Activated naive CD8-positive, alpha-beta T cell (primary cell): ENCODE data around the gene TULP4.
"Not testable (repeated sequence)": the region's sequence is repeated elsewhere in the genome, so short reads cannot be mapped to it uniquely, and the experiment has no call there.

Experiments used
- H3K27ac Mint-ChIP-seq: one replicate; pipeline ENCODE4 v1.8.0; 2021; ENCODE audit warnings: mixed read lengths
- H3K27me3 Mint-ChIP-seq: one replicate; pipeline ENCODE4 v1.8.0; 2021; ENCODE audit warnings: mixed read lengths
- H3K36me3 Mint-ChIP-seq: one replicate; pipeline ENCODE4 v1.8.0; 2021; ENCODE audit warnings: mixed read lengths
- H3K4me1 Mint-ChIP-seq: one replicate; pipeline ENCODE4 v1.8.0; 2021; ENCODE audit warnings: low read depth, mixed read lengths
- H3K4me3 Mint-ChIP-seq: one replicate; pipeline ENCODE4 v1.8.0; 2021; ENCODE audit warnings: mild to moderate bottlenecking, mixed read lengths
- H3K9me3 Mint-ChIP-seq: one replicate; pipeline ENCODE4 v1.8.0; 2021; ENCODE audit warnings: low read depth, mixed read lengths

The TULP4 gene

DNA sequence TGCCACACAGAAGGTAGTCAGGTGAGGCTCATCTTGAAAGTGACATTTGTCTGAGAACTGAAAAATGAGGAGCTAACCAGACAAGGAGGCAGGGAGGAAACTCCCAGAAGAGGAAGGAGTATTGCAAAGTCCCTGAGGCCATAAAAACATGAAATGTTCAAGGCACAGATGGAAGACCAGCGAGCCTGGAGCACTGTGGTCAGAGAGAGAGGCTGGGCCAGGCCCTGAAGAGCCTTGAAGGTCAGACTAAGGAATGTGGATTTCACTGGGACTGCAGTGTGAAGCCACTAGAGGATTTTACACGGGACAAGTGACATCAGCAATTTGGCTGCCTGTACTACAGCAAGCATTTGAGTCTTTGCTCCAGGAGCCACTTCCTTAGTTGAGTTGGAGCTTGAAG is 226.5 kb downstream of the TULP4 start:
- Mint-ChIP-seq H3K9me3 (no peaks in the 10 kb centered on the region), H3K27ac (no peak overlapping the region), H3K4me3 (no peak overlapping the region), H3K27me3 (peaks cover 26% of the 10 kb centered on the region), H3K4me1 (peaks cover 4% of the 10 kb centered on the region), H3K36me3 (peaks cover 4% of the 10 kb centered on the region)

- H3K4me3 Mint-ChIP-seq: no peak overlapping the region
- peaks cover 4% of the 10 kb centered on the region for H3K4me1 Mint-ChIP-seq
- H3K9me3 Mint-ChIP-seq: no peaks in the 10 kb centered on the region
- peaks cover 23% of the 10 kb centered on the region for H3K27me3 Mint-ChIP-seq
- H3K27ac Mint-ChIP-seq: no peak overlapping the region
- H3K36me3 Mint-ChIP-seq: peaks cover 4% of the 10 kb centered on the region
These were observed 227.1 kb downstream of the TULP4 start for GRCh38 chr6:158539413-158539812.

DNA sequence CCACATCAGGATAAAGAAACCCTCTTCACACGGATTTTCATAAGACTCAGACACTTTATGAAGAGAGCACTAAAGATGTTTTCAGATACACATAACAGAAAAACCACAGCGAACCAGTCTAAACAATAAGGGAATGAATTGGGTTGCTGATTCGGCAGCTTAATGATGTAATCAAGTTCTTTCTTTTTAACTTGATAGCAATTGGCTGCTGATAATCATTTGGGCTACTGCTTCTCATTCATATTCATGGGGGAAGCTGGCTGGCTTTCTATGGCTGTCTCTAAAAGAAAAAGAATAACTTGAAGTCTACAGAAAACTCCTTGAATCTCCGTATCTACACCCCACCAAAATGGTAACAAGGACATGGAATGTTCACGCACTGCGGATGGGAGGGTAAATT is 227.6 kb downstream of the TULP4 start:
- H3K4me1 Mint-ChIP-seq: peaks cover 4% of the 10 kb centered on the region
- peaks cover 4% of the 10 kb centered on the region for H3K36me3 Mint-ChIP-seq
- no peak overlapping the region for H3K4me3 Mint-ChIP-seq
- H3K9me3 Mint-ChIP-seq: no peaks in the 10 kb centered on the region
- H3K27ac Mint-ChIP-seq: no peak overlapping the region
- peaks cover 23% of the 10 kb centered on the region for H3K27me3 Mint-ChIP-seq

- H3K4me1 Mint-ChIP-seq: no peaks in the 10 kb centered on the region
- H3K36me3 Mint-ChIP-seq: peaks cover 2% of the 10 kb centered on the region
- no peaks in the 10 kb centered on the region for H3K9me3 Mint-ChIP-seq
- peaks cover 14% of the 10 kb centered on the region for H3K27me3 Mint-ChIP-seq
- no peak overlapping the region for H3K27ac Mint-ChIP-seq
- no peak overlapping the region for H3K4me3 Mint-ChIP-seq
These were observed 231.4 kb downstream of the TULP4 start for GRCh38 chr6:158543606-158544185.

DNA sequence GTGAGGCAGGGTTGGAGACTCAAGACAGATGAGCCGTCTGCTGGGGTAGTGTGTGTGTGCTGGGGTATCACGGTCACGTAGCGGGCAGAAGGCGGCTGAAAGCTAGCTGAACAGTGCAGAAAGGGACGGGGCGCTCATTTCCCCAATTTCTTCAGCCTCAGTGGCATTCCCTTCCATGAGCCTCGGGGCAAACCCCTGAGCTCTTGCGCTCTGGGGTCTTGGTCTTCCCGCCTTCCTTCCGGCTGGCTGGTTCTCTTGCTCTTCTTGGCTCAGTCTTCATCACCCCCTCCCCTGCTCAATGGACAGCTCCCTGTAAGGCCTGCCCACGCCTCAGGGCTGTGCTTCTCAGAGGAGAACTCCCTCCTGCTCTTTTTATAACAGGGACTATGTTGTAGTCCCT is 232.2 kb downstream of the TULP4 start:
- Mint-ChIP-seq H3K36me3 (peaks cover 2% of the 10 kb centered on the region), H3K9me3 (no peaks in the 10 kb centered on the region), H3K4me1 (no peaks in the 10 kb centered on the region), H3K27ac (no peak overlapping the region), H3K4me3 (no peak overlapping the region), H3K27me3 (peaks cover 12% of the 10 kb centered on the region)

DNA sequence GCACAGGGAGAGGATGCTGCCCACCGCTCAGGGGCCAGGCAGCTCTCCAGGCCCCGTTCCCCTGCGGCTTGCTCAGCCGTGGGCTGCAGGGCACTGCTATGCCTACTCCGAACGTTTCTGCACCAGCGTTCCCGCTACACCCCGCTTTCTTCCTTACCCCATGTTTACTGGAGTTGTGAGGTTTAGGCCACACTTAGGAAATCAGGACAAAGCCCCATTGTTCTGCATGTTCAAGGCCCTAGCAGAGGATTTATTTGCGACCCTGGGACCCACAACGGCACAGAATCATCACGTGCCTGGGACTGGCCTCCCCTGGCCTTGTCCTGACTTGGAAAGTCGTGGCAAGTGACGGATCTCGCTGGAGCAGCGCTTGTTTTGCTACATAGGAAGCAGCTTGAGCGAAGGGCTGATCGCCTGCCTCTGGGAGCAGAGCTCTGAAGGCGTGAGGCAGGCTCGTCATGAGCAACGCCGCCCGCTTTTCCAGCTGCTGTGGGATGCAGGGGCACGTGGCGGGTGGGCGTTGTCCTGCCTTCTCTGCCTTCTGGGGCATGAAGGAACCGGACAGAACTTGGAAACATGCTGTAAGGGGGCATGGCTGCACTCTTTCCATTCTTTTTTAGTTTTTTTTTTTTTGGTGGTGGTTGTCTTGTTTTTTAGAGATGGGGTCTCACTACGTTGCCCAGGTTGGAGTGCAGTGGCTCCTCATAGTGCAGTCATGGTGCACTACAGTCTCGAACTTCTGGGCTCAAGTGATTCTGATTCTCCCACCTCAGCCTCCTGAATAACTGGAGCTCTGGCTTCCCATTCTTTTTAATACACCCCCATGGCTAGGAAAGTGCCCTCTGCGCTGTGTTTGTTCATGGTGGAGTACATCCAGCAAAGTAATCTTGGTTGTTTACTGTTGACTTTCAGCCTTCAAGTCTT is 233.0 kb downstream of the TULP4 start:
- Mint-ChIP-seq H3K27me3 (peaks cover 5% of the 10 kb centered on the region), H3K4me3 (no peak overlapping the region), H3K36me3 (peaks cover 2% of the 10 kb centered on the region), H3K9me3 (no peaks in the 10 kb centered on the region), H3K27ac (no peak overlapping the region), H3K4me1 (no peaks in the 10 kb centered on the region)

GRCh38 chr6:158548418-158549161 is 236.3 kb downstream of the TULP4 start:
- Mint-ChIP-seq H3K4me1 (no peaks in the 10 kb centered on the region), H3K36me3 (no peaks in the 10 kb centered on the region), H3K4me3 (no peak overlapping the region), H3K9me3 (no peaks in the 10 kb centered on the region), H3K27ac (no peak overlapping the region), H3K27me3 (peaks cover 3% of the 10 kb centered on the region)

DNA sequence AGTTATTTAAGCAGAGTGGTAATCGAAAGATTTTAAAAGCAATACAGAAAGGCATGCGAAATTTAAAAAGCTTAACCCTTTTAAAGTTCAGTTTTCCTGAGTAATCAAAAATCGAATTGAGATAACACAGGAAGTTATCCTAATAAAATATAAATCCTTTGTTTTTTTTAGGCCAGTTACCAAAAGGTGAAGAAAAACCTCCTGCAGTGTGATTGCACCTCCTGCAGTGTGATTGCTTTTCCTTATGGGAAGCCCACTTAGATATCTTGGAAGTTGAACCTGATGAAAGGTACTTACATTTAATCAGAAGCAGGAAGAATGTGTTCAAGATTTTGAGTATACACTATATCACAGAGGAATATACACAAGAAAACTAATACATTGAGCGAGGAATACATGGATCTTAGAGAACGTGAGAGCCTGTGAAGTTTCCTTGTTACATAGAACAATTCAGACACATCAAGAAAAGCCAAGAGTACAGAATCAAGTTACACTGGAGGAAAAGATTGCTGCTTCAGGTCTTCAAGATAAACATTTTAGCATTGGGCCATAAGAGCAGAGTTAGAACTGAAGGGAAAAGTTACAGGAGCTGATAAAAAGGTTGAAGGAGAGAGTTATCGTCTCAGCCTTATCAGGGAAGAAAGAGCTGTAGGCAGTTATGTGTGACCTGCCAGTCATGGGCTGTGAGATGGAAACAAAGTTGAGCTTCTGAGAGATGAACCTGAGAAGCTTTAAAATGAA is 240.0 kb downstream of the TULP4 start:
- Mint-ChIP-seq H3K27me3 (no peaks in the 10 kb centered on the region), H3K36me3 (no peaks in the 10 kb centered on the region), H3K9me3 (no peaks in the 10 kb centered on the region), H3K4me3 (no peak overlapping the region), H3K27ac (no peak overlapping the region), H3K4me1 (no peaks in the 10 kb centered on the region)

GRCh38 chr6:158552796-158553138 is 240.5 kb downstream of the TULP4 start:
- H3K27ac Mint-ChIP-seq: no peak overlapping the region

DNA sequence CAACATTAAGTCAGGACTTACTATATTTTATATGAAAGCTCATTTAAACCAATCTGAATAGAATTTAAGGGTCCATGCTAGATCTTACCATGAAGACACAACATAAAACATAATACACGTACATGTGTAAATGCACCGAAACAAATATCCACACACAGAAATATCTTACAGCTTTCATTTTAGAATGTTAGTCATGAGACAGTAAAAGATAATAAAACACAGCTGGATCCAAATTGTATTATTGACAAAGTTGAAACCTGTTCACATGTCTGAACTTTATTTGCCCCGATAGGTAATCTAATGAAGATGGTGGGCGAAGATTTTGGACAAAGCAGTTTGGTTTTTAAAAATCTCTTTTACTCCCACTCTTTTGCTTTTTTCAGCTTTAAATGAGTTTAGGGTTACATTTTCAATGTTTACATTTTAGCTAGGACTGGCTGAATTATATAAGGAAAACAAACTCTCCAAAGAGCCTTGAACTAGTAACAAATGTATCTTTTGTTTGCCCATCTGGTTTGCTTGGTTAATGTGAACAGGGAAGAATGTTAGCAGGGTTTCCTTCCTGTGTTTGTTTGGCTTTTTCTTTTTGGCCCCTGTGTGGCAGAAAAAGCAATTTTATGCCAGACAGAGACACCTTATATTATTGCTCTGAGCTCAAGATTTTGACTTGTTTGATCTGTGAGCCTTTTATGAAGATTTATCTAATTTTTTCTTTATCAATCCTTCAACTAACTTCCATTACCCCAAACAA is 242.5 kb downstream of the TULP4 start:
- H3K36me3 Mint-ChIP-seq: no peaks in the 10 kb centered on the region
- no peaks in the 10 kb centered on the region for H3K27me3 Mint-ChIP-seq
- no peak overlapping the region for H3K27ac Mint-ChIP-seq

More at GRCh38 chr6:158552796-158553138, 240.5 kb downstream of the TULP4 start:
- Mint-ChIP-seq H3K4me1 (no peaks in the 10 kb centered on the region), H3K27me3 (no peaks in the 10 kb centered on the region), H3K4me3 (no peak overlapping the region), H3K36me3 (no peaks in the 10 kb centered on the region), H3K9me3 (no peaks in the 10 kb centered on the region)

GRCh38 chr6:158556113-158556512 is 243.8 kb downstream of the TULP4 start:
- Mint-ChIP-seq H3K27me3 (no peaks in the 10 kb centered on the region), H3K36me3 (no peaks in the 10 kb centered on the region), H3K4me1 (peaks cover 12% of the 10 kb centered on the region), H3K4me3 (no peak overlapping the region), H3K27ac (no peak overlapping the region), H3K9me3 (no peaks in the 10 kb centered on the region)

More for the DNA sequence above, 242.5 kb downstream of the TULP4 start:
- Mint-ChIP-seq H3K9me3 (no peaks in the 10 kb centered on the region), H3K4me1 (peaks cover 7% of the 10 kb centered on the region), H3K4me3 (no peak overlapping the region)

DNA sequence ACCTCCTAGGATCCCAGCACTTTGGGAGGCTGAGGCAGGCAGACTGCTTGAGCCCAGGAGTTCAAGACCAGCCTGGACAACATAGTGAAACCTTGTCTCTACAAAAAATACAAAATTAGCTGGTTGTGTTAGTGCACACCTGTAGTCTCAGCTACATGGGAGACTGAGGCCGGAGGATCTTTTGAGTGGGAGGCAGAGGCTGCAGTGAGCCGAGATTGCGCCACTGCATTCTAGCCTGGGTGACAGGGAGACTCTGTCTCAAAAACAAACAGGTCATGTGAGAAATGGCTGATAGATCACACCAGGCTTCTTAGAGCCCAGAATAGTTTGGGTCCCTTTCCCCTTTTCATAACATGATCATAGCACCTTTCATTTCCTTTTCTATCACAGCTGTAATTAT is 244.8 kb downstream of the TULP4 start:
- H3K4me1 Mint-ChIP-seq: peaks cover 22% of the 10 kb centered on the region
- not testable (repeated sequence) for H3K27ac Mint-ChIP-seq, H3K4me3 Mint-ChIP-seq, H3K9me3 Mint-ChIP-seq, H3K36me3 Mint-ChIP-seq, H3K27me3 Mint-ChIP-seq

DNA sequence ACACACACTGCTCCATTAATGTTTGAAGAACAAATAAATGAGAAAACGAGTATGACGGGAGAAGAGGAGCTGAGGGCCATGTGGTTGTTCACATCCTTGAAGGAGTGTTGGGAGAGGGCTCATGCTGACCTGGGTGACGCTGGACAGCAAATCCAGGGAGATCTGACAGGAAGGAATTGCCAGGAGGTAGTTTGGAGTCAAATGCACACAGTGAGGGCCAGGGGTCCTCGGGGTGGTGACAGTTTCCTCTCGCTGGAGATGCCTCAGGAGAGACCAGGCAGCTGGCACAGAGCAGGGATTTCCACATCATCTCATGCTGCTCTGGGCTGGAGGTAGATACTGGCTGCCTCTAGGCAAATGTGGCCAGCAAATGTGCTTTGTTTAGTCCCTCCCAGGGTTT is 245.7 kb downstream of the TULP4 start:
- Mint-ChIP-seq H3K27ac (no peak overlapping the region), H3K27me3 (no peaks in the 10 kb centered on the region), H3K9me3 (no peaks in the 10 kb centered on the region), H3K4me1 (peaks cover 30% of the 10 kb centered on the region), H3K36me3 (no peaks in the 10 kb centered on the region), H3K4me3 (peak overlapping the region; percentile 7)
